K562 (cell line): Measurements from ENCODE around the gene DIP2C. TPM values are rescaled to one million over a fixed set of nuclear protein-coding genes. Genes with fewer than 3 reads are reported as not detected.

Source experiments
- GABPA ChIP-seq: fragments of 200-800 bp; sonication (Bioruptor generic); conservative IDR thresholded peaks from 2 replicates; pipeline ENCODE4 v1.6.1; 2016; ENCODE audit warnings: low read depth, missing genetic modification characterization, missing compliant biosample characterization
- ZEB2 ChIP-seq: fragments of 450-650 bp; IDR thresholded peaks from 2 replicates; pipeline ENCODE4 v1.6.1; 2016
- ZHX1 ChIP-seq: fragments of 150-350 bp; conservative IDR thresholded peaks from 2 replicates; pipeline ENCODE4 v1.6.1; 2014; ENCODE audit warnings: low read length
- ZNF609 ChIP-seq: sonication (generic); formaldehyde crosslinking; IDR thresholded peaks from 2 replicates; pipeline ENCODE4 v1.8.1; 2023; ENCODE audit warnings: missing genetic modification reagents, mild to moderate bottlenecking, borderline replicate concordance
- ZNF778 ChIP-seq: fragments of 450-650 bp; formaldehyde crosslinking; IDR thresholded peaks from 2 replicates; pipeline ENCODE4 v1.4.0; 2020; ENCODE audit warnings: mild to moderate bottlenecking, moderate library complexity
- polyA plus RNA-seq, 8 experiments: library from polyadenylated mRNA; depleted of rRNA in 4 of 8; stranded (reverse) in 5 of 8; unstranded in 3 of 8; fragments of >200 nt; fragmentation: Nextera tagmentation in 2 of 8; fragmentation: Illumina TruSeq in 1 of 8; extraction: Ambion mirVana in 2 of 8; extraction: Trizol in 1 of 8; gene quantifications; 2 replicates each; pipeline versions ENCODE4 v1.2.1 to v1.2.3, GENCODE V29; 2011 to 2014; ENCODE audit warnings: inconsistent platforms in 1 of 8, missing spikeins in 1 of 8
- total RNA-seq, 7 experiments: library from RNA; depleted of rRNA in 6 of 7; stranded (reverse); fragments of >200 nt in 6 of 7; fragmentation: Illumina TruSeq in 2 of 7; extraction: Trizol in 2 of 7; gene quantifications; 2 replicates each; pipeline versions ENCODE4 v1.2.1 to v1.2.3, GENCODE V29; 2011 to 2021; ENCODE audit warnings: low replicate concordance in 1 of 7

The DIP2C gene
- total and polyA plus RNA-seq, 9 of the 15 experiments (the other 6 are each of a cell fraction or from before 2014, with no cell fraction given), result 0.01 TPM; not detected in 8

- no peak for TF ChIP-seq ZNF609
- TF ChIP-seq GABPA (tag), result no peak
- TF ChIP-seq ZEB2, result no peak
- TF ChIP-seq ZNF778, result no peak
- TF ChIP-seq ZHX1, result no peak
These were observed 382.7 kb downstream of the DIP2C start (continued) for GRCh38 chr10:306675-307185.
